GM19043 (cell line): ENCODE measurements around the gene AIPL1.
"Not testable (repeated sequence)": the region's sequence is repeated elsewhere in the genome, so short reads cannot be mapped to it uniquely, and the experiment has no call there.

Experiments used
- ATAC-seq: cut with Tn5 transposase; IDR thresholded peaks from one replicate; pipeline ENCODE4 v1.9.1; 2021; ENCODE audit warnings: low read depth; ENCODE audit not compliant: unreplicated experiment

AIPL1 gene, protein sequence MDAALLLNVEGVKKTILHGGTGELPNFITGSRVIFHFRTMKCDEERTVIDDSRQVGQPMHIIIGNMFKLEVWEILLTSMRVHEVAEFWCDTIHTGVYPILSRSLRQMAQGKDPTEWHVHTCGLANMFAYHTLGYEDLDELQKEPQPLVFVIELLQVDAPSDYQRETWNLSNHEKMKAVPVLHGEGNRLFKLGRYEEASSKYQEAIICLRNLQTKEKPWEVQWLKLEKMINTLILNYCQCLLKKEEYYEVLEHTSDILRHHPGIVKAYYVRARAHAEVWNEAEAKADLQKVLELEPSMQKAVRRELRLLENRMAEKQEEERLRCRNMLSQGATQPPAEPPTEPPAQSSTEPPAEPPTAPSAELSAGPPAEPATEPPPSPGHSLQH

DNA sequence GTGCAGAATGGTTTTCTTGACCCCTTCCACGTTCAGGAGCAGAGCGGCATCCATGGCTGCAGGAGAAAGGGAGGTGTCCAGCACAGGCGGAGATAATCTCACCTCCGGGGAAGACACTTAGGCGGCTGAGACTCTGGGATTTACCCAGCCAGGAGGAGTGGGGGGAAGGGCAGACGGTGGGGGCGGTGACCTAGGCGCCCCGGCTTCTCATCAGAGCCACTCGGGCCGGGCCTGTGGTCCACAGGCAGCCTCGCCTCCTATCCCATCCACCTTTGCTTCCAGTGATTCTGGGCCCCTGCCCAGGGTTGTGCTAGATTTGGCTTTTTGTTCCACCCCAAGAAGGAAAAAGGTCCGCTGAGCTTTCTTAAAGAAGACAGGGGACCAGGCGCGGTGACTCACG is at the start of gene AIPL1:
Gene AIPL1 (minus strand): TSS at position 71 of the 400 bp plus-strand sequence. CDS start 17 bp downstream, at position 54.
- ATAC-seq = no peak

DNA sequence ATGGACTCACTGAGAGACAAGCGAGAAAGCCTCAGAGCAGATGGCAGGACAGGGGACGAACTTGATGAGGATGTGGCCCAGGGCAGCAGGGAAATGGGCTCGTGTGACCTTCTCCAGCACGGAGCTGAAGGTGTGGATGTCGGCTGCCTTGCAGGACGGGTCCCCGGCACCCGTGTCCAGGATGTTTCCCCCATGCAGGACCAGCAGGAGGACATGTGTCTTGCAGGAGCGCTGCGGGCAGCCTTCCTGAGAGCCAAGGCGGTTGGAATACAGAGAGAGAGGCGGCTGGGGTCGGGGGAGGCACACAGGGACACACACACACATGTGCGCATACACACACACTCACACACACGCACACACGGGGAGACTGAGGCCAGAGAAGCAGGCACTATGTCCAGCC is 48.6 kb upstream of the AIPL1 start:
- no peak for ATAC-seq

DNA sequence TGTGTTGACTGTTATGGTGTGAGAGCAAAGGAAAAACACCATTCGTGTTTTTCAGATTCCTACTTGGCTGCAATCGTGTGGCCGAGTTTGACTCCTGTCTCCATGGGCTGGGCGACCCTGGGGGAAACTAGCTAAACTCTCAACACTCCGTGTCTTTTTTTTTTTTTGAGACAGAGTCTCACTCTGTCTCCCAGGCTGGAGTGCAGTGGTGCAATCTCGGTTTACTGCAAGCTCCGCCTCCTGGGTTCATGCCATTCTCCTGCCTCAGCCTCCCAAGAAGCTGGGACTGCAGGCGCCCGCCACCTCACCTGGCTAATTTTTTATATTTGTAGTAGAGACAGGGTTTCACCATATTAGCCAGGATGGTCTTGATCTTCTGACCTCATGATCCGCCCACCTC is 47.9 kb upstream of the AIPL1 start:
- ATAC-seq = not testable (repeated sequence)

DNA sequence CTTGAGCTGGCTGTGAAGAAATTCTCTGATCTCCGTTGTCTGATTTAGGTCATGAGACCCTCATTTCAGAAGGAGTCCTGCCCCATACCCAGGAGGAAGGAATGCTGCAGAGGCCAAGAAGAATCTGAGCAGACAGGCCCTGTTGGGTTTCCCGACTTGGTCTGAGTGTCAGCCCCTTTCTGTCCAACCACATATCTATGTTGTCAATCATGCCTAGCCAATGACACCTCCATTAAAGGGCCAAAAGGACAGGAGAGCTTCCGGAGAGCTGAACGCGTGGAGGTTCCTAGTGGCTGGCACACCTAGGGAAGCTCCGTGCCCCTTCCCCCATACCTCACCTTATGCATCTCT is 47.2 kb upstream of the AIPL1 start:
- ATAC-seq = no peak

DNA sequence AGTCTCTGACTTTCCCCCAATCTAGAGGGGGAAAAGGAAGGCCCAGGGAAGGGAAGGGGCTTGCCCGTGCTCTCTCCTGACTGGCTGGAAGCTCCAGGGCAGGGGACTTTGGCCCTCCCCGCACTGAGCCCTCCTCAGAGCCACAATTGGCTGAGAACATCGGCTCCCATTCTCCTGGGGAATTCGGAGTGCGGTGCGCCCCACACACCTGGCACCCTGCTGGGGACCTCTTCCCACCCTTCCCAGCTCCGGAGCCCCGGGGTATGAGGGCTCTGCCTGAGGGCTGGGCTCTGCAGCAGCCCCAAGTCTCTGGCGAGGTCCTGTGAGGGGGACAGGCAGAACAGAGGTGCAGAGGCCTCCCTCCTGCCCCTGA is 45.4 kb upstream of the AIPL1 start:
- no peak for ATAC-seq

DNA sequence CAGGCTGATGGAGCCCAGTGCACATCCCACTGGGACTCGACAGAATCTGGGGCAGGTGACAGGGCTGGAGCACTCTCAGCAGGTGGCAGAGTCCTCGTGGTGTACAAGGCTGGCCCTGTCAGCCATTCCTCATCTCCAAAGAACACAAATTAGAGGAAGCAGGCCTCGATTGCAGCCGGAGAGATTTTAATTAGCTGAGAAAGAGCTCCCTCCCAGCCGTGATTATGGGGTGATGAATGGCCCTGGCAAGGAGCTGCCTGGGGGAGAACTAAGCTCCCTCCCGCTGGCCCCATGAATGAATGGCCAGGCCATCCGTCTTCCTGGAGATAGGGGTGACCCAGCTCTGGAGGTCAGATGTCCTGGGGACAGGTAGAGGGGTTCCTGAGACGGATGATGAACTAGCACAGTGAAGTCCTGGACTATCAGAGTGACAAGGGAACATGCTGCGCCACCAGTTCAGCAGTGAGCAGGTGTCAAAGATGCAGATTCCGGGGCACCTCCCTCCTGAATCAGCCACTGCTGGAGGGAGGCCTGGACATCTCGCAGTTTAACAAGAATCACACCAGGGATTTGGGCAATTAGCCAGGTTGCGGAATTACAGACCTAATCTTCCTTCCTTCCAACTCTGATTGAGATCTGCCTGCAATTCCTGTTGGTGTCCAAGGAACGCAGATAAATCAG is 44.8 kb upstream of the AIPL1 start:
- no peak for ATAC-seq

DNA sequence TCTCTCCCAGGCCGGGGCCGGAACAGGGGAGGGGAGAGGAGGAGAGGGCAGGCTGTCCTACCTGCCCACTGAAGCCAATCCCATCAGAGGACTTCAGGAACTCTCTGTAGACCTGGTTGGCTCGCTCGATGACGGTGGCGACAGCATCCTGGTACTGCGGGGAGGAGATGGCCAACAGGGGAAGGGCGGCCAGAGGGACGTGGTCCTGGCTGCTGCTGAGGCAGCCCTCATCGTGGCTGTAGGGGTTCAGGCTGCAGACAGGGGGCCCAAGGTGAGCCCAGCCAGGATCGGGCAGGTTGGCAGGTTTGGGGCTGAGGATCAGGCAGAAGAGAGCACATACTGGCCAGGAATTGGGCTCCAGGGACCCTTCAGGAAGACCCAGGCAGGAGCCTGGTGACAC is 43.6 kb upstream of the AIPL1 start:
- no peak for ATAC-seq

DNA sequence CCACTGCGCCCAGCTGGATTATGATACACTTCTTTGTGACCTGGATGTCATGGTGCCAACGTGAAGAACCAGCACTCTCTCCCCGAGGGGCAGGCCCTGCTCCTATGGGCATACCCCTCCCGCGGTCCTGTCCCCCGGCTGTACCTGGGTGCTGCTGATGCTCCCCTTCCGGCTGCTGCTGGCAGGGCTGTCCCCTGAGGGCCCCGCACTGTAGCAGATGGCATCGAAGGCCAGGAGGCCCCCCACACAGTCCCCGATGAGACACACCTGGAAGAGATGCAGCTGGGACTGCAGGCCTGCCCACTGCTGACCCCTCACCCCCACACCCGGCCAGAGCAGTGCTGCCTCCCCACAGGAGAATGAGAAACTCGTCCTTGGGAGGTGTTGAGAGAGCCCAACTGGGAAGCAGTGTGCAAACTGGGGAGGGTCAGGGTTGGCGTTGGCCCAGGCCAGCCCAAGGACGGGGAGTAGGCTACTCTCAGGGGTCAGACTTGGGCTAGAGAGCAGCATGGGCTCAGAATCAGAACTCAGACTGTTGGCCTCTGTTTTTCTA is 43.0 kb upstream of the AIPL1 start:
- ATAC-seq = no peak

DNA sequence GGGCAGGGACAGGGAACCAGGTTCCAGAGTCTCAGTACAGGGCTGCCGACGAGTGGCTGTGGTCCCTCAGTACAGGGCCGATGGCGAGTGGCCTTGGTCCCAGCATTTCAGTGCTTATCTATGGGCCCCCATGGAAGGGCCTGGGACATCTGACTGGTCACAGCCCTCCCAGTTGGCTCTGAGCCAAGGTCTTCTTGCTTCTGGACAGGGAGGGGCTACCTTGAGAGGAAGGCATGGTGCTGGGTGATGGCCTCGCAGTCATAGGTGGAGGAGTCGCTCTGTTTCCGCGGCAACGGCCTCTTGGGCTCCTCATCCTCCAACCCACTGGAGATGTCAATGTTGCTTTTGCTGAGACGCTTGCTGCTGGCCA is 41.9 kb upstream of the AIPL1 start:
- no peak for ATAC-seq

DNA sequence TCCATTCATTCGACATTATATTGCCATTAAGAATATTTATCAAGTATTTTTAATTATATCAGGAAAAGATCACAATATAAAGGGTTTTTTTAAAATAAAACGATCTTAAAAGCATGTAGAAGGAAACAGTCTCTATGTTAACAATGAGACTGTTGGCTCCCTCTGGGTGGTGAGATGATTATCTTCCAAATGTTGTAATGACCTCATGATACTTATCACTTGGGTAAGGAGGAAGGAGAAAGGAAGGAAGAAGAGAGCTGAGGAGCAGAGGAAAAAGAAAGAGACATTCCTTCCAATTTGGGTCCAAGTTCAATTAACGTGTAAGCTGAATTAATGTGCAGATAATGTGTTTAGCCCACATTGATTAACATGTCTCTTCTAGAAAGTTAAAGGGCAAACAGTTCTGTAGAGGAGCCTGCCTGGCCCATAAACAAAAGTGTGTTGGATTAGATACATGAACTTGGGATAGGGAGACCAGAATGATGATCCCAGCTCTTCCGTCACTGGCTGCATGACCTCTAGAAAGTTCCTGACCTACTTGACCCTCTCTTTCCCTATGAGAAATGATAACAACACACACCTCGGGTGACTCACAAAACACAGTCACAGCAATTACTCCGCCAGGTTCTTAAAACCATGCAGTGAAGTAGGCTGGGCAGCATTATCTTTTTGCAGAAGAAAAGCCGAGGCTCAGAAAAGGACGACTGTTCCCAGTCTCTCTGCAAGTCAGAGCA is 41.3 kb upstream of the AIPL1 start:
- ATAC-seq = no peak

DNA sequence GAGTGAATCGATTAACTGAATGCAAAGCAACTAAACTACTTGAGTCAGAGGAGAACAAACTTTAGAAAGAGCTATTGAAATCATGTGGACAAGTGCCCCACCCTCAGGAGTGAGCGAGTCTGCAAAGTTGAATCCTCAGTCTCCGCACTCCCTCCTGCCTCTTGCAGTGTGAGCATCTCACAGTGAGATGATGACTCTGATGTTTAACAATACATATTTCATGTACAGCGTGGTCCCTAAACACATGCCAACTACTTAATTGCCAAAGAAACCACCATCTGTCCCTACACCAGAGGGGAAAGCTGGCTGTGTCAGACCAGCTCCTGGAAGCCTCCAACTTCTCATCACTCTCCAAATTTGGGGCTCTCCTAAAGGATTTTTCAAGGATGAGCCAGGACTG is 40.5 kb upstream of the AIPL1 start:
- no peak for ATAC-seq

DNA sequence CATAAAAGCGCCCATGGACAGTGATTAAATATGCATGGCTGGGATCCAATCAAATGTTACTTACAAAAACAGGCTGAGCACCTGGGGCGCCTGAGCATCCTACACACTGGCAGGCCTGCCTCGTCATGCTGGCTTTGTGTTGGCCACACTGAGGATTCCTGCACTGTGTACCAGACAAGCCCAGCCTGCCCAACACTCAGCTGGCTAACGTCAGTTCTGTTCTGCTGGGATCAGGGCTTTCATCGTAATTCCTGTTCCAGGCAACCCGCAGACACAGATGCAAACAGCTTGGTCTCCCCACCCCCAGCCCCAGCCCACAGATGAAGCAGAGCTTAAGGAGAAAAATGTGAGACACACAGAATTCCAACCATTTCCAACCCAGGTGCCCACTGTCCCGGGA is 40.0 kb upstream of the AIPL1 start:
- ATAC-seq = no peak

DNA sequence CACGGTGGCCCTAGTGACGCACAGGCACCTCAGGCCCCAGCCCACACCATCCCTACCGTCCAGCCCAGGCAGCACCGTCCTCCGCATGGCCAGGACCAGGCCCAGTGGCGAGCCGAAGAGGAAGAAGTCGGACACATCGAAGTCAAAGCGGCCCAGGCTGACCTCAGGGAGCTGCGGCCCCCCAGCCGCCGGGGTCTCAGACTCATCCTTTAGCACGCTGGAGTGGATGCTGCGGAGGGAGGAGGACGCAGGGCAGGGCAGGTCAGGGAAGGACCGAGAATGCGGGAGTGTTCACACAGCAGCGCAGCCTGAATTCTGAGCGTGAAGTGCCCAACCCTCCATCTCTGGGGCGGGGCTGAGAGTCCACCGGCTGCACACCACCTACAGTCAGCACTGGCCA is 39.5 kb upstream of the AIPL1 start:
- no peak for ATAC-seq

DNA sequence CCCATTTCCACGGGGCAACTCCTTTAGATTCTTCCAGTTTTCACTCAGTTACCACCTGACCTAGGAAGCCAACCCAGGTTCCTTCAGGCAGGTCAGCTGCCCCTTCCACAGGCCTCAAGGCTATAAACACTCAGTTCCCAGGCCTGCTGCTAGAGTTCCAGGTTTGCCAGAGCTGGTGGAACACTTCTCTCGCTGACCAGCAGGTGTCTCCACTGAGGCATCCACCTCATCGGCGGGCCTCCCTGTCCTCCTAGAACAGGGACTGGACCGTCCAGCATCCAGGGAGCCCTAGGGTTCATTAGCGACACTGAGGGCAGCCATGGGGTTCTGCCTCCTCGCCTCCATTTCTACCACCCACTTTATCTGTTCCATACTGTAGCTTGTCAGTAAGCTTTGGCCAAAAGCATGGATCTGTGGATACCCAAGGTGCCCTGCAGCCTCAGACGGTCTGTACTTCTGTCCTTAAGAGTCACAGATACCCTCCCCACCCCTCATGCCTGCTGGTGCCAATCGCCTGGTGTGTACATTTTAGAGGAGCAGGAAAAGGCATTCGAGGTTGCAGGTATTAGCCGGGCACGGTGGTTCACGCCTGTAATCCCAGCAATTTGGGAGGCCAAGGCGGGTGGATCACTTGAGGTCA is 38.3 kb upstream of the AIPL1 start:
- no peak for ATAC-seq

DNA sequence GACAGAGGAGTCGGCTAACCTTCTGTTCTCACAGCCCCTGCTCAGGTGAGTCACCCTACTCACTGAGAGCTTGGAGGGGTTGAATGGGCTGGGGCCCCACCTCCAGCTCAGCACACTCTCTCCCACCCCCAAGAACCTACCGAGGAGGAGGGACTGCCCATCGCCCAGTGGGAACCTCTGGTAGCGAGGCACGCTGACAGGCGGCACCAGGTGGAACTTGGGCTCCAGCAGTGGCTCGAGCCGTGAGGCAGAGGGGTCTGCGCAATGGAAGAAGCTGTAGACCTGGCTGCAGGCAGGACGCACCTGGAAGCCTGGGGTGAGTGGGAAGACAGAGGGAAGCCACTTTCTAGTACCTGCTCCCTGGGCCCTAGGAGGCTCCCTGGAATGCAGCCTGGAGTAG is 37.6 kb upstream of the AIPL1 start:
- ATAC-seq = no peak

DNA sequence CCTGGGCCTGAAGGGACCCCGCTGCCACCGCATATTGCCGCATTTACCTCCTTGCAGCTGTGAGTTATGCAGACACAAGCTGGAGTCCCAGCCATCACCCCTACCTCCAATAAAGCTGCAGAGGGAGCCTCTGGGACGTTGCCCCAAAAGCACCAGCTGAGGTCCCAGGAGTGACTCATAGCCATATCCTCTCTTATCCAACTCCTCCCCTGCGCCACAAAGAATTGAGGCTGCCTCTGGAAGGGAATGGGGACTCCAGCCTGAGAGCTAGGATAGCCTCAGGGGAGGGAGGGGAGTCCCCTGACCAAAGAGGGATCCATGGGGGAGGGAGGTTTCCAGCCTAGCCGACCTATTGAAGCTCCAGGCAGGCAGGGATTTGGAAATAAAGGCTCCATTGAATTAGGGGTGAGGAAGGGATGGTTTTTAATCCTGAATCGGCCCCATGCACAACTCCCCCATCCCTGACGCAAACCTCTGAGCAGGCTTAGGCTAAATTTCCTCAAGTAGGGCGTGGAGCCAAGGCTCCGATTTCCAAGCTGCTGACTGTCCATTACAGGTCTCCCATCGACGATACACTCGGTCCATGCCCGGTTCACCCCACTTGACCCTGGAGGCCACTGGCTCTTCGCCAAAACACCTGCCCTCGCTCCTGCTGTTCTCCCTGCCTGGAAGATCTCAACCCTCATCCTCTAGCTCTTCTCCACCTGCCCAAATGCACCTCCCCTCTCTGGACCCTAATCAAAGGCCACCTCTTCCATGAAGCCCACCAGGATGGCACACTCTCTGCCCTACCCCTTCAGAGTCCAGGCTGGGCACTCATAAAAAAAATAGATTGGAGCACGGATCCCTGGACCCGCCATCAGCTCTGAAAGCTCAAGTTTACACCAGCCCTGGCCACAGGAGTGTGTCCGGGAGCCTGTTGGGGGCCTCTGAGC is 36.9 kb upstream of the AIPL1 start:
- ATAC-seq = no peak

DNA sequence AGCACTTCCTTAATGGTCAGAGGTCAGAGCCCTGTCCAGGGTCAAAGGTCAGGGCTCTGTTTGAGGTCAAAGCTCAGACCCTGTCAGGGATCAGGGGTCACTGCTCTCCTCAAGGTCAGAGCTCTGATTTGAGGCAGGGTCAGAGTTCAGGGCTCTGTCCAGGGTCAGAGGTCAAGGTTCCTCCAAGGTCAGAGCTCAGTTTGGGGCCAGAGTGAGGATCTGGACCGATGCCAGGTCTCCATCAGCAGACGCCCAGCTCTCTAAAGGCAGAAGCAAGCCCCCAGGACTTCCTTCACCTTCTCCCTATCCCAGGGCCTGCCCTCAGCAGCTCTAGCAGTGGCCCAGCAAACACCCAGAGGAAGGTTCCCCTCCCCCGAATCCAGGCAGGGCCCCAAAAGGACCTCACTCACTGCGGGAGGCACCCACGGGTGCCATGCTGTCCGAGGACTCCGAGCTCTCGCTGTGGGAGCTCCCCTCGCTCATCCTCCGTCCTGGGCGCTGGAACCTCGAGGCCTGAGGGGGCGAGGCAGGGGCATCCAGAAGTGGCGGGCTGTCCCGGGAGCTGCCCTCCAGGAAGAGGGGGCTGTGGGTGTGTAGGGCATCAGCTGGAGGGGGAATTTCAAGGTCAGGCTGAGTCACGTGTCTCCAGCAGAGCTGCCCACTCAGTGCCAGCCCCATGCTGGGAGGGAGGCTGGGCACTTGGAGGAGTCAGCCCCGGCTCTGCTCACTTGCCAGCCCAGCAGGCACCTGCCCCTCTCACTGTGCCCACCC is 36.0 kb upstream of the AIPL1 start:
- no peak for ATAC-seq

DNA sequence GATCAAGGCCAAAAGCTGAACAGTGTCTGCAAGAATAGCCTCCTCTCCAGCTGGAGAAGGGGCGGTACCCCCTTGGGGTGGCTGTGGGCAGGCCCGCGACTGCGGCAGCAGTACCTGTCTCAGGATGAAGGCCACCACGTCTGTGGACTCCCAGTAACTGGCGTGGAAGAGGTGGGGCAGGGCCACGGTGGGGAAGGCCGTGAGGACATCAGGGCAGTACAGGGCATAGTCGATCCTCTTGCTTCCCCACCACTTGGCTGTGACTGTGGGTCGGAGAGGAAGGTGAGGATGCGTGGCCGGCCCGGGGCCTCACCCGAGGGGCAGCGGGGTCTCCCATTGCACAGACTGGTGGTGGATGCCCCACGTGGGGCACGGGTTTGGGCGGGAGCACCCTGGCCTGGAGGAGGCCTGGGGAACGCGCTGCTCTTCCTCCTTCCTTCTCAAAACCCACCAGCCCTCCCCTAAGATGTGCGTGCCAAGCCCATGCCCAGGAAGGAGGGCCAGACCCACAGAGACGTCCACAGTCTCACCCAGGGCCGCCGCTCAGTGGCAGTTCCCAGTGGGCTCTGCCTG is 35.3 kb upstream of the AIPL1 start:
- no peak for ATAC-seq
